HG02642 (cell line): ENCODE measurements around the gene RPS6KA1.
"Not testable (repeated sequence)": the region's sequence is repeated elsewhere in the genome, so short reads cannot be mapped to it uniquely, and the experiment has no call there.

Experiments used
- ATAC-seq: cut with Tn5 transposase; IDR thresholded peaks from one replicate; pipeline ENCODE4 v1.9.1; 2021; ENCODE audit warnings: mild to moderate bottlenecking; ENCODE audit not compliant: unreplicated experiment, poor library complexity

RPS6KA1 gene

GRCh38 chr1:26529655-26530409 is at the start of gene RPS6KA1:
Gene RPS6KA1, plus strand, starts transcription at chr1:26529761. Its CDS starts 160 bp downstream, at chr1:26529921.
- ATAC-seq: peak; percentile 85

- no peak for ATAC-seq
These were observed 46.6 kb upstream of the RPS6KA1 start for GRCh38 chr1:26482921-26483320.

GRCh38 chr1:26483980-26484379 is 45.6 kb upstream of the RPS6KA1 start:
- no peak for ATAC-seq

GRCh38 chr1:26490155-26490554 is 39.4 kb upstream of the RPS6KA1 start:
- no peak for ATAC-seq

GRCh38 chr1:26493267-26493666 is 36.3 kb upstream of the RPS6KA1 start:
- no peak for ATAC-seq

GRCh38 chr1:26493938-26494337 is 35.6 kb upstream of the RPS6KA1 start:
- ATAC-seq: no peak

- ATAC-seq: no peak
These were observed 32.7 kb upstream of the RPS6KA1 start for GRCh38 chr1:26496861-26497260.

- no peak for ATAC-seq
These were observed 30.7 kb upstream of the RPS6KA1 start for GRCh38 chr1:26498894-26499293.

- ATAC-seq: peak; percentile 71
These were observed 28.9 kb upstream of the RPS6KA1 start for GRCh38 chr1:26500488-26501175.

- ATAC-seq: not testable (repeated sequence)
These were observed 18.9 kb upstream of the RPS6KA1 start for GRCh38 chr1:26510711-26511110.

- not testable (repeated sequence) for ATAC-seq
These were observed 13.7 kb upstream of the RPS6KA1 start for GRCh38 chr1:26515836-26516235.

GRCh38 chr1:26516987-26517765 is 12.4 kb upstream of the RPS6KA1 start:
- no peak for ATAC-seq

- ATAC-seq: no peak
These were observed 11.9 kb upstream of the RPS6KA1 start for GRCh38 chr1:26517766-26518049.

- no peak for ATAC-seq
These were observed 11.2 kb upstream of the RPS6KA1 start for GRCh38 chr1:26518355-26518754.

- ATAC-seq: no peak
These were observed 9.2 kb upstream of the RPS6KA1 start for GRCh38 chr1:26520339-26520738.

GRCh38 chr1:26521669-26522030 is 7.9 kb upstream of the RPS6KA1 start:
- no peak for ATAC-seq

- no peak for ATAC-seq
These were observed 7.5 kb upstream of the RPS6KA1 start for GRCh38 chr1:26522073-26522472.

GRCh38 chr1:26524181-26524580 is 5.4 kb upstream of the RPS6KA1 start:
- ATAC-seq: no peak

- ATAC-seq: no peak
These were observed 3.3 kb upstream of the RPS6KA1 start for GRCh38 chr1:26526287-26526686.

- ATAC-seq: no peak
These were observed 231 bp upstream of the RPS6KA1 start for GRCh38 chr1:26529405-26529654.

GRCh38 chr1:26530410-26530894 is 891 bp downstream of the RPS6KA1 start:
- no peak for ATAC-seq
